Parathyroid adenoma (tissue), 2 donors: Measurements from ENCODE around the gene TBC1D5.

Experiments
- H2AFZ ChIP-seq: fragments of 300-600 bp; sonication (generic); one replicate; pipeline ENCODE4 v1.7.0; 2017; ENCODE audit warnings: antibody characterized with exemption, mild to moderate bottlenecking
- H3K27ac ChIP-seq: fragments of 300-600 bp; sonication (generic); one replicate; pipeline ENCODE4 v1.7.0; 2017
- H3K27me3 ChIP-seq: fragments of 300-600 bp; sonication (generic); one replicate; pipeline ENCODE4 v1.7.0; 2017; ENCODE audit warnings: low read length; ENCODE audit not compliant: control insufficient read depth, insufficient read depth
- H3K36me3 ChIP-seq: fragments of 300-600 bp; sonication (generic); one replicate; pipeline ENCODE4 v1.7.0; 2017; ENCODE audit warnings: low read length; ENCODE audit not compliant: control insufficient read depth, insufficient read depth
- H3K4me1 ChIP-seq: fragments of 300-600 bp; sonication (generic); one replicate; pipeline ENCODE4 v1.7.0; 2017; ENCODE audit warnings: control low read depth
- H3K4me2 ChIP-seq: fragments of 300-600 bp; sonication (generic); one replicate; pipeline ENCODE4 v1.7.0; 2017; ENCODE audit warnings: low read length
- H3K4me3 ChIP-seq: fragments of 300-600 bp; sonication (generic); one replicate; pipeline ENCODE4 v1.7.0; 2017; ENCODE audit warnings: low read depth, low read length
- H3K79me2 ChIP-seq: fragments of 300-600 bp; sonication (generic); one replicate; pipeline ENCODE4 v1.7.0; 2017; ENCODE audit warnings: control low read depth
- H3K9ac ChIP-seq: fragments of 300-600 bp; sonication (generic); one replicate; pipeline ENCODE4 v1.7.0; 2017; ENCODE audit warnings: mild to moderate bottlenecking
- H3K9me3 ChIP-seq: fragments of 300-600 bp; sonication (generic); one replicate; pipeline ENCODE4 v1.7.0; 2017; ENCODE audit warnings: low read length; ENCODE audit not compliant: control insufficient read depth
- TF ChIP-seq, protein P1 (sequence below): fragments of 300-600 bp; sonication (generic); IDR thresholded peaks from one replicate; pipeline ENCODE4 v1.7.0; 2017; ENCODE audit warnings: antibody characterized with exemption, mild to moderate bottlenecking
- donor health status: primary hyperparathyroidism.

TBC1D5 gene

GRCh38 chr3:17747174-17747889 lies 4.9 kb upstream of the TBC1D5 start:
- Histone ChIP-seq H2AFZ (no peak overlapping the region), H3K4me2 (no peak overlapping the region), H3K4me3 (no peak overlapping the region), H3K27ac (no peak overlapping the region), H3K27me3 (no peaks in the 10 kb centered on the region), H3K36me3 (no peaks in the 10 kb centered on the region), H3K79me2 (no peaks in the 10 kb centered on the region), H3K9ac (no peak overlapping the region), H3K9me3 (no peaks in the 10 kb centered on the region), H3K4me1 (peaks cover 5% of the 10 kb centered on the region)
- TF ChIP-seq, protein P1, sequence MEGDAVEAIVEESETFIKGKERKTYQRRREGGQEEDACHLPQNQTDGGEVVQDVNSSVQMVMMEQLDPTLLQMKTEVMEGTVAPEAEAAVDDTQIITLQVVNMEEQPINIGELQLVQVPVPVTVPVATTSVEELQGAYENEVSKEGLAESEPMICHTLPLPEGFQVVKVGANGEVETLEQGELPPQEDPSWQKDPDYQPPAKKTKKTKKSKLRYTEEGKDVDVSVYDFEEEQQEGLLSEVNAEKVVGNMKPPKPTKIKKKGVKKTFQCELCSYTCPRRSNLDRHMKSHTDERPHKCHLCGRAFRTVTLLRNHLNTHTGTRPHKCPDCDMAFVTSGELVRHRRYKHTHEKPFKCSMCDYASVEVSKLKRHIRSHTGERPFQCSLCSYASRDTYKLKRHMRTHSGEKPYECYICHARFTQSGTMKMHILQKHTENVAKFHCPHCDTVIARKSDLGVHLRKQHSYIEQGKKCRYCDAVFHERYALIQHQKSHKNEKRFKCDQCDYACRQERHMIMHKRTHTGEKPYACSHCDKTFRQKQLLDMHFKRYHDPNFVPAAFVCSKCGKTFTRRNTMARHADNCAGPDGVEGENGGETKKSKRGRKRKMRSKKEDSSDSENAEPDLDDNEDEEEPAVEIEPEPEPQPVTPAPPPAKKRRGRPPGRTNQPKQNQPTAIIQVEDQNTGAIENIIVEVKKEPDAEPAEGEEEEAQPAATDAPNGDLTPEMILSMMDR, result no peak

- Histone ChIP-seq H3K4me1 (peaks cover 11% of the 10 kb centered on the region), H3K9ac (no peak overlapping the region), H3K4me3 (no peak overlapping the region), H3K27me3 (no peaks in the 10 kb centered on the region), H3K4me2 (no peak overlapping the region), H3K27ac (no peak overlapping the region), H3K79me2 (no peaks in the 10 kb centered on the region), H2AFZ (no peak overlapping the region), H3K9me3 (no peaks in the 10 kb centered on the region), H3K36me3 (no peaks in the 10 kb centered on the region)
- TF ChIP-seq, protein P1, result no peak
These were observed 3.5 kb upstream of the TBC1D5 start for GRCh38 chr3:17745894-17746293.

DNA sequence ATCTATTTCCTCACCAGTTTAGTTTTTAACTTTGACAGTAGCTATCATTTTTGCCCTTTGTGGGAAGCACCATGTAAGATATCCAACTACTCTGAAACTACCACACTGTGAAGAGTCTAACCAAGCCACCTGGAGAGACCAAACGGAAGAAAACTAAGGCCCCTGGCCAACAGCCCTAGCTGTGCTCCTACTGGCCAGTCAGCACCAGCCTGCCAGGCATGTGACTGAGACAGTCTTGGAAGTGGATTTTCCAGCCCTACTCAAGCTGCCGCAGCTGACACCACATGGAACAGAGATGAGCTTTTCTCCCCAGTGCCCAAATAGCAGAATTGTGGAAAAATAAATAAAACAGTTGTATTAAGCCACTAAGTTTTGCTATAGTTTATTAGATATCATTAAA lies 2.9 kb upstream of the TBC1D5 start:
- TF ChIP-seq, protein P1, result no peak
- no peaks in the 10 kb centered on the region for H3K79me2 ChIP-seq
- no peak overlapping the region for H2AFZ ChIP-seq
- no peak overlapping the region for H3K27ac ChIP-seq
- H3K9me3 ChIP-seq, result no peaks in the 10 kb centered on the region
- peaks cover 13% of the 10 kb centered on the region for H3K4me1 ChIP-seq
- H3K4me3 ChIP-seq, result no peak overlapping the region
- no peak overlapping the region for H3K4me2 ChIP-seq
- no peaks in the 10 kb centered on the region for H3K36me3 ChIP-seq
- H3K9ac ChIP-seq, result no peak overlapping the region
- H3K27me3 ChIP-seq, result no peaks in the 10 kb centered on the region

DNA sequence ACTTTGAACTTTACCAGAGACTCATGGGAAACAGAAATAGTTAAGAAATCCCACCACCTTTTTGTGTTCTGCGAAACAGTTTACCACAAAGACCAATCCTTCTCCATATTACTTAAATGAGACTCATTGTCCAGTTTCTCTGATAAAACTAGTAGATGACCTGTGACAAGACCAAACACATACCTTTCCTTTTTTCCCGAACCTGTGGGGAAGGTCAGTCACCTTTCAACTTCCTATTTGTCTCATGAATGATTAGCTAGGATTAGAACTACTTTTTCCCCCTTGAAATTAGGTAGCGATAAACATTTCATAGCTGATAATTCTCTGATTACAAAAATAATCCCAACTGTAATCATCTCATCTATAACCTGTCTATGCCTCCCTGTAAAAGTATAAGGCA lies 2.3 kb upstream of the TBC1D5 start:
- H3K36me3 ChIP-seq, result no peaks in the 10 kb centered on the region
- H3K4me3 ChIP-seq, result no peak overlapping the region
- H2AFZ ChIP-seq, result no peak overlapping the region
- H3K4me2 ChIP-seq, result no peak overlapping the region
- H3K27ac ChIP-seq, result no peak overlapping the region
- H3K79me2 ChIP-seq, result peaks cover 5% of the 10 kb centered on the region
- H3K9me3 ChIP-seq, result no peaks in the 10 kb centered on the region
- no peaks in the 10 kb centered on the region for H3K27me3 ChIP-seq
- peaks cover 13% of the 10 kb centered on the region for H3K4me1 ChIP-seq
- TF ChIP-seq, protein P1, result no peak
- H3K9ac ChIP-seq, result no peak overlapping the region

GRCh38 chr3:17743658-17743995 lies 1.2 kb upstream of the TBC1D5 start:
- Histone ChIP-seq H3K4me1 (peaks cover 13% of the 10 kb centered on the region), H2AFZ (peak overlapping the region; percentile 99), H3K36me3 (no peaks in the 10 kb centered on the region), H3K9me3 (no peaks in the 10 kb centered on the region), H3K4me2 (no peak overlapping the region), H3K27me3 (no peaks in the 10 kb centered on the region), H3K79me2 (peaks cover 15% of the 10 kb centered on the region), H3K4me3 (no peak overlapping the region), H3K27ac (no peak overlapping the region), H3K9ac (no peak overlapping the region)
- TF ChIP-seq, protein P1, result no peak
